ENCODE data around the gene CEMIP.

CEMIP gene

GRCh38 chr15:80966431-80967197 lies 187.4 kb downstream of the CEMIP start:
- TF ChIP-seq EZH2phosphoT487 (IDR thresholded peaks at IDR 0.05; ENCODE audit: borderline replicate concordance): no peak
- no peak for TF ChIP-seq CTCF (conservative IDR thresholded peaks at IDR 0.05; ENCODE audit: low read length)
- no peaks in the 10 kb centered on the region for H3K27me3 ChIP-seq (ENCODE audit: insufficient read depth, low read length, poor library complexity, severe bottlenecking)
- H4K20me1 ChIP-seq (ENCODE audit: insufficient read depth, low read length, poor library complexity, severe bottlenecking): no peaks in the 10 kb centered on the region
- no peak overlapping the region for H3K9ac ChIP-seq (ENCODE audit: low read depth, low read length, poor library complexity, severe bottlenecking)
- H3K9me3 ChIP-seq (ENCODE audit: insufficient read depth, low read depth, low read length): no peaks in the 10 kb centered on the region
- H3K4me2 ChIP-seq (ENCODE audit: low read depth, low read length, poor library complexity, severe bottlenecking): no peak overlapping the region
- no peaks in the 10 kb centered on the region for H3F3A ChIP-seq (ENCODE audit: low read depth)
- H3K36me3 ChIP-seq (ENCODE audit: insufficient read depth, low read length): no peaks in the 10 kb centered on the region; the same call in 1 of the 2 replicates
- no peak overlapping the region for H2AFZ ChIP-seq (ENCODE audit: low read length)
- H3K4me1 ChIP-seq (ENCODE audit: insufficient read depth, low read length, poor library complexity, severe bottlenecking): no peaks in the 10 kb centered on the region
- no peak overlapping the region for H3K4me3 ChIP-seq (ENCODE audit: low read length, poor library complexity, severe bottlenecking)
- H3K79me2 ChIP-seq (ENCODE audit: insufficient read depth, low read length): no peaks in the 10 kb centered on the region
- no peaks in the 10 kb centered on the region for H3K9me2 ChIP-seq (replicated peaks; ENCODE audit: low read depth, low read length)

- Histone ChIP-seq H3F3A (ENCODE audit: low read depth) (no peaks in the 10 kb centered on the region), H3K9ac (ENCODE audit: low read depth, low read length, poor library complexity, severe bottlenecking) (no peak overlapping the region)
These were observed 188.3 kb downstream of the CEMIP start for GRCh38 chr15:80967451-80967850.

GRCh38 chr15:80967991-80968510 lies 188.9 kb downstream of the CEMIP start:
- no peak for TF ChIP-seq EZH2phosphoT487 (IDR thresholded peaks at IDR 0.05; ENCODE audit: borderline replicate concordance)
- TF ChIP-seq CTCF (conservative IDR thresholded peaks at IDR 0.05; ENCODE audit: low read length): no peak

More at GRCh38 chr15:80967451-80967850, 188.3 kb downstream of the CEMIP start:
- Histone ChIP-seq H3K9me3 (ENCODE audit: insufficient read depth, low read depth, low read length) (no peaks in the 10 kb centered on the region), H4K20me1 (ENCODE audit: insufficient read depth, low read length, poor library complexity, severe bottlenecking) (no peaks in the 10 kb centered on the region), H3K79me2 (ENCODE audit: insufficient read depth, low read length) (no peaks in the 10 kb centered on the region), H3K36me3 (ENCODE audit: insufficient read depth, low read length) (no peaks in the 10 kb centered on the region; the same call in 1 of the 2 replicates), H3K9me2 (replicated peaks; ENCODE audit: low read depth, low read length) (no peaks in the 10 kb centered on the region), H3K4me1 (ENCODE audit: insufficient read depth, low read length, poor library complexity, severe bottlenecking) (no peaks in the 10 kb centered on the region), H3K4me2 (ENCODE audit: low read depth, low read length, poor library complexity, severe bottlenecking) (no peak overlapping the region), H2AFZ (ENCODE audit: low read length) (no peak overlapping the region), H3K27me3 (ENCODE audit: insufficient read depth, low read length, poor library complexity, severe bottlenecking) (no peaks in the 10 kb centered on the region), H3K4me3 (ENCODE audit: low read length, poor library complexity, severe bottlenecking) (no peak overlapping the region)
- no peak for TF ChIP-seq EZH2phosphoT487 (IDR thresholded peaks at IDR 0.05; ENCODE audit: borderline replicate concordance)
- TF ChIP-seq CTCF (conservative IDR thresholded peaks at IDR 0.05; ENCODE audit: low read length): no peak

More at GRCh38 chr15:80967991-80968510, 188.9 kb downstream of the CEMIP start:
- Histone ChIP-seq H3F3A (ENCODE audit: low read depth) (no peaks in the 10 kb centered on the region), H3K4me1 (ENCODE audit: insufficient read depth, low read length, poor library complexity, severe bottlenecking) (no peaks in the 10 kb centered on the region), H3K9me3 (ENCODE audit: insufficient read depth, low read depth, low read length) (no peaks in the 10 kb centered on the region), H3K79me2 (ENCODE audit: insufficient read depth, low read length) (no peaks in the 10 kb centered on the region), H3K36me3 (ENCODE audit: insufficient read depth, low read length) (no peaks in the 10 kb centered on the region; the same call in 1 of the 2 replicates), H3K4me3 (ENCODE audit: low read length, poor library complexity, severe bottlenecking) (no peak overlapping the region), H3K27me3 (ENCODE audit: insufficient read depth, low read length, poor library complexity, severe bottlenecking) (no peaks in the 10 kb centered on the region), H3K9ac (ENCODE audit: low read depth, low read length, poor library complexity, severe bottlenecking) (no peak overlapping the region), H3K4me2 (ENCODE audit: low read depth, low read length, poor library complexity, severe bottlenecking) (no peak overlapping the region), H4K20me1 (ENCODE audit: insufficient read depth, low read length, poor library complexity, severe bottlenecking) (no peaks in the 10 kb centered on the region), H2AFZ (ENCODE audit: low read length) (no peak overlapping the region), H3K9me2 (replicated peaks; ENCODE audit: low read depth, low read length) (no peaks in the 10 kb centered on the region)

Measured in Loucy (cell line).